Liver (tissue), 9 donors: ENCODE measurements around the gene NMBR. TPM values are rescaled to one million over a fixed set of nuclear protein-coding genes. Genes with fewer than 3 reads are reported as not detected.

Source experiments
- DNase-seq: peaks from one replicate; pipeline ENCODE4 v3.0.0-alpha.2; 2017; ENCODE audit warnings: low spot score
- H3K27ac ChIP-seq, 2 donors: one replicate each; pipeline ENCODE4 v1.7.0; 2013; ENCODE audit warnings: inconsistent platforms in 2 of 2, low read length in 2 of 2, control low read depth in 1 of 2, low read depth in 1 of 2, mild to moderate bottlenecking in 1 of 2
- H3K27me3 ChIP-seq, 4 donors: one replicate each; pipeline versions ENCODE4 v1.6.1 to v1.7.0; 2013; ENCODE audit warnings: low read length in 3 of 4, inconsistent platforms in 1 of 4, mild to moderate bottlenecking in 1 of 4, moderate library complexity in 1 of 4; ENCODE audit not compliant: control insufficient read depth in 4 of 4, insufficient read depth in 4 of 4
- H3K36me3 ChIP-seq, 4 donors: one replicate each; pipeline versions ENCODE4 v1.6.1 to v1.7.0; 2013; ENCODE audit warnings: low read length in 3 of 4, mild to moderate bottlenecking in 3 of 4, low read depth in 1 of 4, moderate library complexity in 1 of 4; ENCODE audit not compliant: control insufficient read depth in 4 of 4, insufficient read depth in 3 of 4
- H3K4me1 ChIP-seq, 4 donors: one replicate each; pipeline versions ENCODE4 v1.6.1 to v1.7.0; 2013; ENCODE audit warnings: low read length in 3 of 4, mild to moderate bottlenecking in 3 of 4, moderate library complexity in 1 of 4; ENCODE audit not compliant: control insufficient read depth in 4 of 4, insufficient read depth in 4 of 4
- H3K4me3 ChIP-seq, 3 donors: one replicate each; pipeline versions ENCODE4 v1.6.1 to v1.7.0; 2013; ENCODE audit warnings: low read length in 3 of 3, control low read depth in 1 of 3, low read depth in 1 of 3, mild to moderate bottlenecking in 1 of 3
- H3K9ac ChIP-seq, 2 donors: one replicate each; pipeline ENCODE4 v1.7.0; 2013; ENCODE audit warnings: low read length in 2 of 2, mild to moderate bottlenecking in 2 of 2, moderate library complexity in 2 of 2, control low read depth in 1 of 2, low read depth in 1 of 2
- H3K9me3 ChIP-seq, 4 donors: one replicate each; pipeline versions ENCODE4 v1.6.1 to v1.7.0; 2013; ENCODE audit warnings: low read length in 3 of 4; ENCODE audit not compliant: control insufficient read depth in 4 of 4
- RXRA ChIP-seq, 2 donors: IDR thresholded peaks; 2 replicates each; pipeline ENCODE4 v1.6.1; 2017 to 2018; ENCODE audit warnings: antibody characterized with exemption in 2 of 2, mild to moderate bottlenecking in 1 of 2
- SP1 ChIP-seq: IDR thresholded peaks from 2 replicates; pipeline ENCODE4 v1.6.1; 2018; ENCODE audit warnings: antibody characterized with exemption, mild to moderate bottlenecking
- polyA plus RNA-seq, 2 donors: library from polyadenylated mRNA; stranded (reverse) in 1 of 2; unstranded in 1 of 2; fragments of 200-250 nt in 1 of 2; fragments of >200 nt in 1 of 2; fragmentation: Nextera tagmentation in 1 of 2; extraction: Ambion mirVana in 1 of 2; gene quantifications; one replicate each; pipeline versions ENCODE4 v1.2.1 to v1.2.3, GENCODE V29; 2013 to 2015
- total RNA-seq, 2 donors: library from RNA; depleted of rRNA; stranded (reverse); fragments of >200 nt; gene quantifications; one replicate each; pipeline ENCODE4 v1.2.3, GENCODE V29; 2014
- donor health status: healthy.
- donor health status: healthy.
- donor health status: healthy.
- donor health status: healthy.
- donor health status: healthy.

The NMBR gene
- total and polyA plus RNA-seq, 4 donors = not detected

- no peak overlapping the region for H3K4me3 ChIP-seq
- peaks cover 0 to 2% (median under 1%) of the 10 kb centered on the region in 4 donors for H3K9me3 ChIP-seq
- H3K27ac ChIP-seq = no peak overlapping the region
- no peak overlapping the region for H3K9ac ChIP-seq
- DNase-seq = no peak
- no peaks in the 10 kb centered on the region for H3K36me3 ChIP-seq
- no peaks in the 10 kb centered on the region for H3K4me1 ChIP-seq
- no peaks in the 10 kb centered on the region for H3K27me3 ChIP-seq
- no peak for TF ChIP-seq RXRA (IDR thresholded peaks at IDR 0.05)
- no peak for TF ChIP-seq SP1
Measured at GRCh38 chr6:142026471-142026870, 120.5 kb downstream of the NMBR start.

Other genes with a start within 250 kb of the NMBR start
- not detected for gene GJE1, start 14.2 kb downstream of the NMBR start, total RNA-seq
- gene GJE1, start 14.2 kb downstream of the NMBR start, polyA plus RNA-seq = not detected
- 10 to 100 TPM; 26.2 to 33.2 TPM for gene VTA1, start 141 bp upstream of the NMBR start, total RNA-seq
- 10 to 100 TPM; 17.3 to 30.3 TPM for gene VTA1, start 141 bp upstream of the NMBR start, polyA plus RNA-seq
- 100 to 1,000 TPM in 1 of 2 donors, 10 to 100 TPM in 1; 57.8 to 110 TPM for gene ADGRG6, start 154.9 kb upstream of the NMBR start, total RNA-seq
- 10 to 100 TPM; 18.7 to 33.6 TPM for gene ADGRG6, start 154.9 kb upstream of the NMBR start, polyA plus RNA-seq